Thyroid gland (tissue), 4 donors: ENCODE results near the gene KHDRBS1. TPM values are rescaled to one million over a fixed set of nuclear protein-coding genes. Genes with fewer than 3 reads are reported as not detected.

ENCODE experiments used
- microRNA-seq: library from miRNA; unstranded; fragments of <30 nt; microRNA quantifications from one replicate; pipeline ENCODE4, GENCODE V29; 2016
- small RNA-seq: library from RNA; depleted of rRNA; stranded (forward); fragments of <200 nt; gene quantifications from one replicate; pipeline ENCODE3, GENCODE V24; 2016
- total RNA-seq, 4 donors: library from RNA; depleted of rRNA; stranded (reverse); fragments of >200 nt; gene quantifications; one replicate each; pipeline ENCODE4 v1.2.3, GENCODE V29; 2016

Gene KHDRBS1
- total RNA-seq, 4 donors from 2014 or later: 71.9 to 107 (median 82.5) TPM

Small RNA genes within 50 kb of the gene (microRNA-seq; reads per million reads assigned to microRNA genes)
- not detected for gene MIR5585

Small RNA genes within 50 kb of the gene (small RNA-seq; reads per million reads assigned to genes)
- gene MIR5585 (not detected), gene RF00017 (not detected)

Other genes with a start within 250 kb of the KHDRBS1 start
- 10 to 100 TPM in 2 of 4 donors, 1 to 10 TPM in 2; 2.4 to 14.3 (median 9.8) TPM for gene ADGRB2, start 249.5 kb upstream of the KHDRBS1 start, total RNA-seq
- 1 to 10 TPM in 1 of 4 donors, under 1 TPM in 2, not detected in 1; 0.22 to 1.6 (median 0.96) TPM for gene SPOCD1, start 197.8 kb upstream of the KHDRBS1 start, total RNA-seq
- gene PTP4A2, start 75.5 kb upstream of the KHDRBS1 start, total RNA-seq: 100 to 1,000 TPM; 204 to 507 (median 328) TPM
- gene TMEM39B, start 59.1 kb downstream of the KHDRBS1 start, total RNA-seq: 10 to 100 TPM in 2 of 4 donors, 1 to 10 TPM in 2; 7.6 to 12.8 (median 9.6) TPM
- gene KPNA6, start 94.2 kb downstream of the KHDRBS1 start, total RNA-seq: 10 to 100 TPM; 44.6 to 62.8 (median 53.4) TPM
- 10 to 100 TPM; 47.7 to 69.4 (median 60.6) TPM for gene TXLNA, start 165.8 kb downstream of the KHDRBS1 start, total RNA-seq
- 1 to 10 TPM; 2.2 to 7.6 (median 5.2) TPM for gene CCDC28B, start 186.7 kb downstream of the KHDRBS1 start, total RNA-seq
- 1 to 10 TPM; 5.4 to 8.4 (median 6.7) TPM for gene IQCC, start 191.8 kb downstream of the KHDRBS1 start, total RNA-seq
- gene DCDC2B, start 195.2 kb downstream of the KHDRBS1 start, total RNA-seq: not detected
- 10 to 100 TPM; 38.4 to 52.8 (median 39.2) TPM for gene TMEM234, start 208.5 kb downstream of the KHDRBS1 start, total RNA-seq
- 100 to 1,000 TPM; 193 to 383 (median 216) TPM for gene EIF3I, start 208.5 kb downstream of the KHDRBS1 start, total RNA-seq
- 1 to 10 TPM; 3.6 to 5.6 (median 4.1) TPM for gene FAM167B, start 233.4 kb downstream of the KHDRBS1 start, total RNA-seq
- gene LCK, start 237.4 kb downstream of the KHDRBS1 start, total RNA-seq: 1 to 10 TPM; 2.2 to 4.0 (median 3.5) TPM